Keratinocyte (primary cell): Measurements from ENCODE around the gene TMEM258. TPM values are rescaled to one million over a fixed set of nuclear protein-coding genes. Genes with fewer than 3 reads are reported as not detected.

Source experiments
- DNase-seq: peaks from one replicate; pipeline ENCODE4 v3.0.0-alpha.2; 2011; ENCODE audit warnings: low read depth, missing footprints, low spot score
- FAIRE-seq: peaks from 2 replicates; lab custom pipeline; 2011; peaks lifted over from hg19 to GRCh38; lab: Jason Lieb, UNC
- H2AFZ ChIP-seq: 2 replicates; pipeline ENCODE4 v1.6.0; 2012; ENCODE audit warnings: low read length, control low read depth, inconsistent platforms; ENCODE audit not compliant: control insufficient read depth
- H3K27ac ChIP-seq: 2 replicates; pipeline ENCODE4 v1.5.1; 2011; ENCODE audit warnings: low read length; ENCODE audit not compliant: control insufficient read depth, insufficient read depth
- H3K27me3 ChIP-seq: 3 replicates; pipeline ENCODE4 v1.6.0; 2011; ENCODE audit warnings: low read length; ENCODE audit not compliant: control insufficient read depth, insufficient read depth; ENCODE audit errors: extremely low read depth
- H3K36me3 ChIP-seq, 2 experiments: 2 replicates in 1 of 2; 3 replicates in 1 of 2; pipeline ENCODE4 v1.5.1; 2011; ENCODE audit warnings: low read length in 2 of 2, mild to moderate bottlenecking in 1 of 2; ENCODE audit not compliant: control insufficient read depth in 2 of 2, insufficient read depth in 2 of 2; ENCODE audit errors: extremely low read depth in 1 of 2
- H3K4me1 ChIP-seq: 3 replicates; pipeline ENCODE4 v1.5.1; 2011; ENCODE audit warnings: low read length; ENCODE audit not compliant: control insufficient read depth, insufficient read depth; ENCODE audit errors: extremely low read depth
- H3K4me2 ChIP-seq: 3 replicates; pipeline ENCODE4 v1.6.0; 2011; ENCODE audit warnings: low read depth, low read length; ENCODE audit not compliant: control insufficient read depth, insufficient read depth; ENCODE audit errors: extremely low read depth
- H3K4me3 ChIP-seq, 3 experiments: fragments of 200-600 bp in 1 of 3; sonication (generic) in 1 of 3; 2 replicates in 2 of 3; 3 replicates in 1 of 3; pipeline ENCODE4 v1.5.1; 2011 to 2016; ENCODE audit warnings: low read length in 3 of 3, mild to moderate bottlenecking in 3 of 3, control low read depth in 2 of 3, inconsistent platforms in 1 of 3, low read depth in 1 of 3, mixed read lengths in 1 of 3, mixed run types in 1 of 3, moderate library complexity in 1 of 3; ENCODE audit not compliant: control insufficient read depth in 2 of 3, insufficient read depth in 2 of 3; ENCODE audit errors: extremely low read depth in 1 of 3
- H3K79me2 ChIP-seq: 2 replicates; pipeline ENCODE4 v1.6.0; 2012; ENCODE audit warnings: low read length; ENCODE audit not compliant: control insufficient read depth, insufficient read depth
- H3K9ac ChIP-seq: 3 replicates; pipeline ENCODE4 v1.6.0; 2011; ENCODE audit warnings: low read length; ENCODE audit not compliant: control insufficient read depth, insufficient read depth; ENCODE audit errors: extremely low read depth
- H3K9me1 ChIP-seq: 3 replicates; pipeline ENCODE4 v1.6.0; 2011; ENCODE audit warnings: low read length; ENCODE audit not compliant: control insufficient read depth, insufficient read depth; ENCODE audit errors: extremely low read depth
- H3K9me3 ChIP-seq: 2 replicates; pipeline ENCODE4 v1.5.1; 2012; ENCODE audit warnings: low read depth, low read length; ENCODE audit not compliant: control insufficient read depth
- H4K20me1 ChIP-seq: 3 replicates; pipeline ENCODE4 v1.6.0; 2011; ENCODE audit warnings: low read length; ENCODE audit not compliant: control insufficient read depth, insufficient read depth; ENCODE audit errors: extremely low read depth
- CTCF ChIP-seq, 3 experiments: IDR thresholded peaks in 1 of 3; conservative IDR thresholded peaks in 1 of 3; optimal IDR thresholded peaks in 1 of 3; 2 replicates in 2 of 3; 3 replicates in 1 of 3; pipeline versions ENCODE3 to v1.5.1; 2011; ENCODE audit warnings: low read length in 3 of 3, mild to moderate bottlenecking in 3 of 3, moderate library complexity in 2 of 3, control low read depth in 1 of 3, inconsistent platforms in 1 of 3; ENCODE audit not compliant: insufficient read depth in 2 of 3; ENCODE audit errors: extremely low read depth in 1 of 3
- EZH2 ChIP-seq: IDR thresholded peaks from one replicate; pipeline ENCODE4 v1.6.1; 2012; ENCODE audit warnings: inconsistent platforms, mild to moderate bottlenecking, low read length, moderate library complexity
- dilution Hi-C: fragments of 300-500 bp; cut with MboI; formaldehyde crosslinking; loops from one replicate; pipeline ENCODE4 v1.7.0; 2020; ENCODE audit warnings: low sequenced_read_pairs; ENCODE audit not compliant: extremely low pct_ligation_motif_present
- polyA plus RNA-seq, 5 experiments: library from polyadenylated mRNA; depleted of rRNA in 3 of 5; stranded (reverse) in 3 of 5; stranded (forward) in 1 of 5; unstranded in 1 of 5; fragments of >200 nt; gene quantifications; 1 replicate in 1 of 5; 2 replicates in 3 of 5; 3 replicates in 1 of 5; pipeline versions ENCODE4 v1.2.1 to v1.2.3, GENCODE V29; 2011 to 2012; ENCODE audit warnings: missing spikeins in 2 of 5, low read depth in 1 of 5, low replicate concordance in 1 of 5

Gene TMEM258
- polyA plus RNA-seq, 1 donor (not counting 4 experiments of a cell fraction or from before 2014, with no cell fraction given): 249 TPM

GRCh38 chr11:61744609-61745156, 47.7 kb downstream of the TMEM258 start:
- Histone ChIP-seq H3K9ac (no peak overlapping the region), H4K20me1 (no peaks in the 10 kb centered on the region), H3K9me3 (no peaks in the 10 kb centered on the region), H3K4me3 (no peak overlapping the region), H3K4me2 (no peak overlapping the region), H3K27ac (no peak overlapping the region), H3K36me3 (no peaks in the 10 kb centered on the region), H3K27me3 (peaks cover 14% of the 10 kb centered on the region), H3K9me1 (no peaks in the 10 kb centered on the region), H2AFZ (no peak overlapping the region), H3K4me1 (no peaks in the 10 kb centered on the region), H3K79me2 (no peaks in the 10 kb centered on the region)
- dilution Hi-C loops: no loop called here
- no peak for DNase-seq
- no peak for FAIRE-seq
- no peak for TF ChIP-seq CTCF (optimal IDR thresholded peaks at IDR 0.05 in 1 of 3, IDR thresholded peaks at IDR 0.05 in 1 of 3, conservative IDR thresholded peaks at IDR 0.05 in 1 of 3; ENCODE audit: extremely low read depth in 1 of 3, insufficient read depth in 2 of 3, low read length in 3 of 3)
- TF ChIP-seq EZH2: no peak

DNA sequence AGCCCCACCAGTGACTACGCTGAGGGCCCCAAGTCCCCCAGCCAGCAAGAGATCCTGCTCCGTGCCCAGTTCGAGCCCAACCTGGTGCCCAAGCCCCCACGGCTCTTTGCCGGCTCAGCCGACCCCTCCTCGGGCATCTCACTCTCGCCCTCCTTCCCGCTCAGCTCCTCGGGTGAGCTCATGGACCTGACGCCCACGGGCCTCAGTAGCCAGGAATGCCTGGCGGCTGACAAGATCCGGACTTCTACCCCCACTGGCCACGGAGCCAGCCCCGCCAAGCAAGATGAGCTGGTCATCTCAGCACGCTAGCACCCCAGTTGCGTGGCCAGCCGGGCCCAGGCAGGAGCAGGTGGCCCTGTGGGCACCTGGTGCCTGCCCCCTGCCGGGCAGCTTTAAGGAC, 48.2 kb downstream of the TMEM258 start:
- no peaks in the 10 kb centered on the region for H4K20me1 ChIP-seq
- H3K36me3 ChIP-seq: no peaks in the 10 kb centered on the region
- no peaks in the 10 kb centered on the region for H3K4me1 ChIP-seq
- H3K4me3 ChIP-seq: no peak overlapping the region
- FAIRE-seq (no peak), DNase-seq (no peak)
- no peak overlapping the region for H3K27ac ChIP-seq
- H2AFZ ChIP-seq: no peak overlapping the region
- no peak overlapping the region for H3K9ac ChIP-seq
- dilution Hi-C loops: no loop called here
- no peaks in the 10 kb centered on the region for H3K9me1 ChIP-seq
- H3K79me2 ChIP-seq: no peaks in the 10 kb centered on the region
- TF ChIP-seq CTCF (optimal IDR thresholded peaks at IDR 0.05 in 1 of 3, IDR thresholded peaks at IDR 0.05 in 1 of 3, conservative IDR thresholded peaks at IDR 0.05 in 1 of 3; ENCODE audit: extremely low read depth in 1 of 3, insufficient read depth in 2 of 3, low read length in 3 of 3): no peak
- no peak for TF ChIP-seq EZH2
- H3K4me2 ChIP-seq: no peak overlapping the region
- peaks cover 13% of the 10 kb centered on the region for H3K27me3 ChIP-seq
- H3K9me3 ChIP-seq: no peaks in the 10 kb centered on the region
